Right lobe of liver (tissue), 4 donors: ENCODE data around the gene KRT71.

Experiments
- POLR2A ChIP-seq: fragments of 450-650 bp; IDR thresholded peaks from one replicate; pipeline ENCODE4 v1.6.1; 2017; ENCODE audit warnings: antibody characterized with exemption, mild to moderate bottlenecking
- TF ChIP-seq, protein P1 (sequence below), 4 donors: fragments of 200-600 bp in 3 of 4; fragments of 450-650 bp in 1 of 4; IDR thresholded peaks; one replicate each; pipeline versions ENCODE4 v1.5.1 to v1.8.0; 2016 to 2022; ENCODE audit warnings: antibody characterized with exemption in 4 of 4, mild to moderate bottlenecking in 2 of 4
- donor health status: DM: no; HTN: no; CAD: no.
- donor health status: DM: no; HTN: no; CAD: no.
- donor health status: DM: no; HTN: yes; CAD: no.

DNA sequence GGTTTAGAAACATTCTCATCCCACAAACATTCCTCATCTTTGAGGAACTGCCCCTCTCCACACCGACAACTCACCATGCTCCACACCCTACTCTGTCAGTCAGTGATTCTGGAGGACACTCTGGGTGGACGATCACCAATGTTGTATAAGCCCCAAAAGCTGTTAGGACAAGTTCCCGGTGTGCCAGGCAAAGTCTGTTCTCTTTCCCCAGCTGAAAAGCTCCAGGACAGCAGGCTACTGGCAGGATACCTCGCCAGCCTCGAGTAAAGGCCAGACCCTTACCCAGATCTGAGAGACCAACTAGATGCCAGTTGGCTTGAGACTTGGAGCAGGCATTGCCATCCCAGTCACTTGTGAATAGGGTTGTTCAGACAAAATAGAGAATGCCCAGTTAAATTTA lies 44.7 kb downstream of the KRT71 start:
- TF ChIP-seq, protein P1, sequence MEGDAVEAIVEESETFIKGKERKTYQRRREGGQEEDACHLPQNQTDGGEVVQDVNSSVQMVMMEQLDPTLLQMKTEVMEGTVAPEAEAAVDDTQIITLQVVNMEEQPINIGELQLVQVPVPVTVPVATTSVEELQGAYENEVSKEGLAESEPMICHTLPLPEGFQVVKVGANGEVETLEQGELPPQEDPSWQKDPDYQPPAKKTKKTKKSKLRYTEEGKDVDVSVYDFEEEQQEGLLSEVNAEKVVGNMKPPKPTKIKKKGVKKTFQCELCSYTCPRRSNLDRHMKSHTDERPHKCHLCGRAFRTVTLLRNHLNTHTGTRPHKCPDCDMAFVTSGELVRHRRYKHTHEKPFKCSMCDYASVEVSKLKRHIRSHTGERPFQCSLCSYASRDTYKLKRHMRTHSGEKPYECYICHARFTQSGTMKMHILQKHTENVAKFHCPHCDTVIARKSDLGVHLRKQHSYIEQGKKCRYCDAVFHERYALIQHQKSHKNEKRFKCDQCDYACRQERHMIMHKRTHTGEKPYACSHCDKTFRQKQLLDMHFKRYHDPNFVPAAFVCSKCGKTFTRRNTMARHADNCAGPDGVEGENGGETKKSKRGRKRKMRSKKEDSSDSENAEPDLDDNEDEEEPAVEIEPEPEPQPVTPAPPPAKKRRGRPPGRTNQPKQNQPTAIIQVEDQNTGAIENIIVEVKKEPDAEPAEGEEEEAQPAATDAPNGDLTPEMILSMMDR (IDR thresholded peaks at IDR 0.05): no peak
- TF ChIP-seq POLR2A: no peak
